ENCODE measurements around the gene KCNH3. TPM values are rescaled to one million over a fixed set of nuclear protein-coding genes. Genes with fewer than 3 reads are reported as not detected.

Gene KCNH3, protein sequence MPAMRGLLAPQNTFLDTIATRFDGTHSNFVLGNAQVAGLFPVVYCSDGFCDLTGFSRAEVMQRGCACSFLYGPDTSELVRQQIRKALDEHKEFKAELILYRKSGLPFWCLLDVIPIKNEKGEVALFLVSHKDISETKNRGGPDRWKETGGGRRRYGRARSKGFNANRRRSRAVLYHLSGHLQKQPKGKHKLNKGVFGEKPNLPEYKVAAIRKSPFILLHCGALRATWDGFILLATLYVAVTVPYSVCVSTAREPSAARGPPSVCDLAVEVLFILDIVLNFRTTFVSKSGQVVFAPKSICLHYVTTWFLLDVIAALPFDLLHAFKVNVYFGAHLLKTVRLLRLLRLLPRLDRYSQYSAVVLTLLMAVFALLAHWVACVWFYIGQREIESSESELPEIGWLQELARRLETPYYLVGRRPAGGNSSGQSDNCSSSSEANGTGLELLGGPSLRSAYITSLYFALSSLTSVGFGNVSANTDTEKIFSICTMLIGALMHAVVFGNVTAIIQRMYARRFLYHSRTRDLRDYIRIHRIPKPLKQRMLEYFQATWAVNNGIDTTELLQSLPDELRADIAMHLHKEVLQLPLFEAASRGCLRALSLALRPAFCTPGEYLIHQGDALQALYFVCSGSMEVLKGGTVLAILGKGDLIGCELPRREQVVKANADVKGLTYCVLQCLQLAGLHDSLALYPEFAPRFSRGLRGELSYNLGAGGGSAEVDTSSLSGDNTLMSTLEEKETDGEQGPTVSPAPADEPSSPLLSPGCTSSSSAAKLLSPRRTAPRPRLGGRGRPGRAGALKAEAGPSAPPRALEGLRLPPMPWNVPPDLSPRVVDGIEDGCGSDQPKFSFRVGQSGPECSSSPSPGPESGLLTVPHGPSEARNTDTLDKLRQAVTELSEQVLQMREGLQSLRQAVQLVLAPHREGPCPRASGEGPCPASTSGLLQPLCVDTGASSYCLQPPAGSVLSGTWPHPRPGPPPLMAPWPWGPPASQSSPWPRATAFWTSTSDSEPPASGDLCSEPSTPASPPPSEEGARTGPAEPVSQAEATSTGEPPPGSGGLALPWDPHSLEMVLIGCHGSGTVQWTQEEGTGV
- total RNA-seq: 1 to 10 TPM in 1 of 2 donors, under 1 TPM in 1; 0.15 to 2.4 TPM
- 1 to 10 TPM; 1.0 to 1.8 (median 1.5) TPM for polyA plus RNA-seq (ENCODE audit: insufficient read length in 6 of 6)
- long read RNA-seq, donor 1, partial matches to known transcripts: 16 of 29 reads
- long read RNA-seq, donor 1, other reads (novel, unspliced or antisense): 13 of 29 reads
- long read RNA-seq, donor 2: 0 reads
- long read RNA-seq, donor 3, partial matches to known transcripts: 0 of 1 reads
- long read RNA-seq, donor 3, other reads (novel, unspliced or antisense): 0 of 1 reads
- long read RNA-seq, donor 4, partial matches to known transcripts: 0 of 1 reads
- long read RNA-seq, donor 4, other reads (novel, unspliced or antisense): 1 of 1 reads
- long read RNA-seq, donor 5: 0 reads
- long read RNA-seq, donor 6: 0 reads
- long read RNA-seq, donor 7, partial matches to known transcripts: 0 of 6 reads
- long read RNA-seq, donor 7, other reads (novel, unspliced or antisense): 6 of 6 reads
- long read RNA-seq, donor 8: 0 reads
- long read RNA-seq, donor 9: 0 reads
- long read RNA-seq, donor 10: 0 reads
- long read RNA-seq, donor 11, partial matches to known transcripts: 0 of 1 reads
- long read RNA-seq, donor 11, other reads (novel, unspliced or antisense): 0 of 1 reads
- long read RNA-seq, donor 12: 0 reads

DNA sequence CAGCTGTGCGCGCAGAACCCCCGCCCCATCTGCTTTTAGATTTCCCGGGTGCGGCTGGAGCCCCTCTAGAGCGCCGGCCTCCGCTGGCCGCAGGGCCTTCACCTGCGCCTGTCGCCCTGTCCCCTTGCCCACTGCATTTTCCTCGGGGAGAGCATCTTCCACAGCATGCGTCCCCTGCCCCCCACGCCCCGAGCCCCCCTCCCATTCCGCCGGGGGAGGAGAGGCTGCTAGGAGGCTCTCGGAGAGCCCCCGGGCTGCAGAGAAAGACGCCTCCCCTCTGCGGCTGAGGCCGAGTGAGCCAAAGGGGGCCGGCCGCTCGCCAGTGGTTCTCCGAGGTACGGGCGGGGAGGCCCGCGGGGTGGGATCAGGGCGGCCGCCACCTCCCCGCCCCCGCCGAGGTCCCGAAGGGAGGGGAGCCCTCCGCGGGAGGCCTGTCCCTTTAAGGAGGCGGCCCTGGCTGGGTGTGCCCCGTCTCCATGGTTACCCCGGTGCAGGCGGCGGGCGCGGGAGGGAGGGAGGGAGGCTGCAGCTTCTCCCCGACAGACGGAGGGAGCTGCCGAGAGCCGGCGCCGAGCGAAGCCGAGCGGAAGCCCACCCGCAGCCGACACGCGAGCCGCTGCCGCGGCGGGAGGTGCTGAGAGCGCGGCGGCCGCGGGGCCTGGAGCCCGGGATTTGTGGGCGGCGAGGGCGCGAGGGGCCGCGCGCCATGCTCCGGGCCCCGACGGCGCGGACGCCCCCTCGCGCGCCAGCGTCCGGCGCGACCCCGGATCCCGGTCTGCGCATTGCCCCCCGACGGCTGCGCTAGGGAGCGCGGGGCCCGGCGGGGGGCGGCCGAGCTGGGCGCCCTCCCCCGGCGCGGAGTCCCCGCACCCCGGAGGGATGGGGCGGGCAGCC lies at the start of gene KCNH3:
KCNH3 (plus strand) TSS at position 521 of the 894 bp plus-strand sequence. CDS start 387 bp downstream, outside the sequence.
- Histone ChIP-seq H3K9me3 (no peaks in the 10 kb centered on the region), H3K27me3 (peaks cover 26 to 74% of the 10 kb centered on the region in 2 donors), H3K36me3 (no peaks in the 10 kb centered on the region), H3K4me3 (peak within 1 kb of the TSS; percentile 17 to 51), H3K4me1 (peaks cover 15 to 39% of the 10 kb centered on the region in 2 donors), H3K27ac (no peak within 1 kb of the TSS)
- intact Hi-C loops (cut with DNase I): no loop called here
- TF ChIP-seq, protein P1, sequence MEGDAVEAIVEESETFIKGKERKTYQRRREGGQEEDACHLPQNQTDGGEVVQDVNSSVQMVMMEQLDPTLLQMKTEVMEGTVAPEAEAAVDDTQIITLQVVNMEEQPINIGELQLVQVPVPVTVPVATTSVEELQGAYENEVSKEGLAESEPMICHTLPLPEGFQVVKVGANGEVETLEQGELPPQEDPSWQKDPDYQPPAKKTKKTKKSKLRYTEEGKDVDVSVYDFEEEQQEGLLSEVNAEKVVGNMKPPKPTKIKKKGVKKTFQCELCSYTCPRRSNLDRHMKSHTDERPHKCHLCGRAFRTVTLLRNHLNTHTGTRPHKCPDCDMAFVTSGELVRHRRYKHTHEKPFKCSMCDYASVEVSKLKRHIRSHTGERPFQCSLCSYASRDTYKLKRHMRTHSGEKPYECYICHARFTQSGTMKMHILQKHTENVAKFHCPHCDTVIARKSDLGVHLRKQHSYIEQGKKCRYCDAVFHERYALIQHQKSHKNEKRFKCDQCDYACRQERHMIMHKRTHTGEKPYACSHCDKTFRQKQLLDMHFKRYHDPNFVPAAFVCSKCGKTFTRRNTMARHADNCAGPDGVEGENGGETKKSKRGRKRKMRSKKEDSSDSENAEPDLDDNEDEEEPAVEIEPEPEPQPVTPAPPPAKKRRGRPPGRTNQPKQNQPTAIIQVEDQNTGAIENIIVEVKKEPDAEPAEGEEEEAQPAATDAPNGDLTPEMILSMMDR (IDR thresholded peaks at IDR 0.05): no peak
- peak in 3 of 4 donors; percentile 79 to 95 (median 90) for DNase-seq
- peak; percentile 91 for ATAC-seq

DNA sequence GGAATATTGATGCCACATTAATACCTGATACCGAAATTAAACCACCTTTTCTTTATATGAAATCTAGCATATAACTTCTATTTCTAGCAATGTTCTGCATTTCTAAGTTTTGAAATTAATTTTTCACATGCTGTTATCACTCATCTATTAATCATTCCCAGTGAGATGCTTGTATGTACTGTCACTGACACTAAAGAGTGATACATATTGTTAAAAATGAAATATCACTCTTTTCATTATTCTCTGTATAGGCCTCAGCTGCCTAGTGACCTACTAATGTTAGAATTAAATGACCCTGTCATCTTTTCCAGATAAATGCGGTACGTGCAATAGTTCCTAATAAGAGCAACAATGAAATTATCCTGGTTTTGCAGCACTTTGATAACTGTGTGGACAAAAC lies 49.7 kb upstream of the KCNH3 start:
- Histone ChIP-seq H3K36me3 (no peaks in the 10 kb centered on the region), H3K27me3 (no peaks in the 10 kb centered on the region), H3K9me3 (no peaks in the 10 kb centered on the region), H3K27ac (no peak overlapping the region), H3K4me3 (no peak overlapping the region), H3K4me1 (no peaks in the 10 kb centered on the region)
- ATAC-seq (no peak), DNase-seq (no peak)
- intact Hi-C loops (cut with DNase I): no loop called here
- TF ChIP-seq, protein P1 (IDR thresholded peaks at IDR 0.05): no peak

DNA sequence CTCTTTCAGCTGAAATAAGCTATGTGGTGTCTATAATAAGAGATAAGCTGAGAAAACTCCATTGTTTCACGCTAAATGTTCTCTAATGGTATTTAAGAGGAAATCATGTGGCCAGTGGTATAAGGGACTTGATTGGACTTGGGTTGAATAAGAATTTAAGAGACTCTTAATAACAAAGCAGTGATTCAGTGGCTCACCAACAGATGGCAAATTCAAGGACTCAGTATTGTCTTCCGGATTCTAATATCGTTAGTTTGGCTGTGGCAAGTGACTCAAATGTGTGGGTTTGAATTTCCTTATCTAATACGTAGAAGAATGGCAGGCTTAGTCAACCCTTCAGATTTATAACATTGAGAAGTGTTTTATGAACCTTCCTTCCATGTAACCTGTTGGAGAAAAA lies 49.1 kb upstream of the KCNH3 start:
- Histone ChIP-seq H3K27ac (no peak overlapping the region), H3K9me3 (no peaks in the 10 kb centered on the region), H3K27me3 (no peaks in the 10 kb centered on the region), H3K4me3 (no peak overlapping the region), H3K36me3 (peaks cover 0 to 2% of the 10 kb centered on the region in 2 donors), H3K4me1 (no peaks in the 10 kb centered on the region)
- no peak for DNase-seq
- intact Hi-C loops (cut with DNase I): no loop called here
- no peak for ATAC-seq
- TF ChIP-seq, protein P1 (IDR thresholded peaks at IDR 0.05): no peak

DNA sequence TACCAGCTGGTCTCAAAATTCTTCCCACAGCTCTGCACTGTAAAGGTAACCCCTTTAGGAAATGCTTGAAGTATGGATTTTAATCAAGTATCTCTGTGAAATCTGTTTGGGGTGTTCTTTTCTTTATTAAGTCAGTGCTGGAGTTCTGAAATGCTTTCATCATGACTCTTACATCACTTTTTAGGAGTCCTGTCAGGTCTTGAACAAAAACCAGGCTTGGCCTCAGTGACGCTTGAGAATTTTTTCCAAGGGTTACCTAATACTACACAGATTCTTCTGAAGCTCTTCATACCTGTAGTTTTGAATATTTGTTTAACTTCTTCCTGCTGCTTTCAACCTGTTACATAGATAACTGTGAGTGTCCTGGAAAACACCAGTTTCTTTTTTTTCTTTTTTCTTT lies 47.0 kb upstream of the KCNH3 start:
- no peaks in the 10 kb centered on the region for H3K4me1 ChIP-seq
- DNase-seq (no peak), ATAC-seq (no peak)
- intact Hi-C loops (cut with DNase I): no loop called here
- H3K9me3 ChIP-seq: no peaks in the 10 kb centered on the region
- H3K27ac ChIP-seq: no peak overlapping the region
- H3K36me3 ChIP-seq: peaks cover 0 to 12% of the 10 kb centered on the region in 2 donors
- TF ChIP-seq, protein P1 (IDR thresholded peaks at IDR 0.05): no peak
- H3K27me3 ChIP-seq: no peaks in the 10 kb centered on the region
- no peak overlapping the region for H3K4me3 ChIP-seq
